GM21526 (cell line): Measurements from ENCODE around the gene TMED7.
A peak's percentile ranks its signal among the peaks of the same experiment; 100 is the strongest.

Experiments used
- ATAC-seq: cut with Tn5 transposase; IDR thresholded peaks from one replicate; pipeline ENCODE4 v1.9.1; 2021; ENCODE audit warnings: moderate library complexity; ENCODE audit not compliant: unreplicated experiment, low FRiP score

TMED7 gene

GRCh38 chr5:115629903-115630302 is 4.1 kb upstream of the TMED7 start:
- ATAC-seq: no peak

GRCh38 chr5:115627295-115627865 is 1.5 kb upstream of the TMED7 start:
- no peak for ATAC-seq

GRCh38 chr5:115626445-115626823 is 598 bp upstream of the TMED7 start:
- ATAC-seq: peak; percentile 28

- no peak for ATAC-seq
Observed at GRCh38 chr5:115624994-115625393, 842 bp downstream of the TMED7 start.

- no peak for ATAC-seq
Observed at GRCh38 chr5:115623658-115624057, 2.2 kb downstream of the TMED7 start.

- no peak for ATAC-seq
Observed at GRCh38 chr5:115621365-115621900, 4.4 kb downstream of the TMED7 start.

GRCh38 chr5:115616892-115617291 is 8.9 kb downstream of the TMED7 start:
- no peak for ATAC-seq

- no peak for ATAC-seq
Observed at GRCh38 chr5:115616472-115616871, 9.4 kb downstream of the TMED7 start.

GRCh38 chr5:115611873-115612272 is 14.0 kb downstream of the TMED7 start:
- ATAC-seq: no peak

GRCh38 chr5:115607935-115608334 is 17.9 kb downstream of the TMED7 start:
- ATAC-seq: no peak

GRCh38 chr5:115605436-115605835 is 20.4 kb downstream of the TMED7 start:
- ATAC-seq: no peak

- ATAC-seq: peak; percentile 6
Observed at GRCh38 chr5:115602591-115603125, 23.2 kb downstream of the TMED7 start.

- ATAC-seq: peak; percentile 68
Observed at GRCh38 chr5:115601701-115602590, 23.9 kb downstream of the TMED7 start, which contains the start of gene TICAM2. TICAM2 (minus strand) TSS chr5:115602479; CDS start chr5:115581256, 21,223 bp downstream.

- ATAC-seq: no peak
Observed at GRCh38 chr5:115600766-115601165, 25.1 kb downstream of the TMED7 start.

GRCh38 chr5:115599924-115600323 is 25.9 kb downstream of the TMED7 start:
- no peak for ATAC-seq

- peak; percentile 43 for ATAC-seq
Observed at GRCh38 chr5:115599502-115599901, 26.3 kb downstream of the TMED7 start.

- ATAC-seq: no peak
Observed at GRCh38 chr5:115594128-115595047, 31.4 kb downstream of the TMED7 start.

GRCh38 chr5:115589043-115589442 is 36.8 kb downstream of the TMED7 start:
- ATAC-seq: no peak

GRCh38 chr5:115588640-115589039 is 37.2 kb downstream of the TMED7 start:
- ATAC-seq: no peak

GRCh38 chr5:115586525-115587146 is 39.2 kb downstream of the TMED7 start:
- no peak for ATAC-seq
